Measurements from ENCODE around the gene OR2T33.

- no peak for TF ChIP-seq EZH2phosphoT487 (IDR thresholded peaks at IDR 0.05; ENCODE audit: insufficient read depth, low read depth)
- no peak for TF ChIP-seq EZH2 (IDR thresholded peaks at IDR 0.05; ENCODE audit: insufficient read depth, poor library complexity, severe bottlenecking)
Observed at GRCh38 chr1:248277876-248278275, at the start of gene OR2T33.

Data from GM23248 (cell line).